Ectodermal cell (in vitro differentiated cells): ENCODE results near the gene CNN2.

Experiments used
- H3K27ac ChIP-seq: 2 replicates; pipeline ENCODE4 v1.7.0; 2013; ENCODE audit warnings: mild to moderate bottlenecking, low read depth, low read length; ENCODE audit not compliant: insufficient read depth, poor library complexity, severe bottlenecking
- H3K27me3 ChIP-seq: 2 replicates; pipeline ENCODE4 v1.7.0; 2013; ENCODE audit warnings: mild to moderate bottlenecking, low read length; ENCODE audit not compliant: insufficient read depth, control insufficient read depth, poor library complexity, severe bottlenecking
- H3K36me3 ChIP-seq: one replicate; pipeline ENCODE4 v1.7.0; 2013; ENCODE audit warnings: low read length; ENCODE audit not compliant: control insufficient read depth, insufficient read depth
- H3K4me1 ChIP-seq: one replicate; pipeline ENCODE4 v1.7.0; 2013; ENCODE audit warnings: low read length; ENCODE audit not compliant: control insufficient read depth, insufficient read depth
- H3K4me3 ChIP-seq: 2 replicates; pipeline ENCODE4 v1.7.0; 2013; ENCODE audit warnings: low read depth, low read length, control low read depth; ENCODE audit not compliant: insufficient read depth
- H3K9me3 ChIP-seq: 2 replicates; pipeline ENCODE4 v1.7.0; 2013; ENCODE audit warnings: mild to moderate bottlenecking, low read length, moderate library complexity; ENCODE audit not compliant: control insufficient read depth
- WGBS, 2 experiments: methylation state at CpG; one replicate each; pipeline ENCODE4 v1.1.7; 2013; ENCODE audit warnings: missing lambda C conversion rate in 2 of 2; 5-methylcytosine and 5-hydroxymethylcytosine counted together

CNN2 gene

GRCh38 chr19:1074544-1075283, 48.3 kb downstream of the CNN2 start:
- H3K27ac ChIP-seq, result no peak overlapping the region
- peaks cover 4% of the 10 kb centered on the region for H3K36me3 ChIP-seq
- WGBS, 2 experiments, result 96% methylated on average over 54 of the region's 54 CpGs
- no peak overlapping the region for H3K4me3 ChIP-seq
- no peaks in the 10 kb centered on the region for H3K9me3 ChIP-seq
- H3K4me1 ChIP-seq, result no peaks in the 10 kb centered on the region
- peaks cover 25% of the 10 kb centered on the region for H3K27me3 ChIP-seq

- H3K4me1 ChIP-seq, result no peaks in the 10 kb centered on the region
- no peaks in the 10 kb centered on the region for H3K9me3 ChIP-seq
- peaks cover 9% of the 10 kb centered on the region for H3K36me3 ChIP-seq
- 94 to 95% methylated on average over 4 of the region's 4 CpGs for WGBS, 2 experiments
- no peak overlapping the region for H3K27ac ChIP-seq
- no peak overlapping the region for H3K4me3 ChIP-seq
- peaks cover 12% of the 10 kb centered on the region for H3K27me3 ChIP-seq
Observed at GRCh38 chr19:1076046-1076386, 49.6 kb downstream of the CNN2 start.

GRCh38 chr19:1076951-1077350, 50.5 kb downstream of the CNN2 start:
- Histone ChIP-seq H3K4me1 (peaks cover 3% of the 10 kb centered on the region), H3K4me3 (no peak overlapping the region), H3K36me3 (peaks cover 9% of the 10 kb centered on the region), H3K9me3 (no peaks in the 10 kb centered on the region), H3K27me3 (peaks cover 2% of the 10 kb centered on the region), H3K27ac (no peak overlapping the region)
- WGBS, 2 experiments, result 91 to 95% methylated on average over 16 of the region's 16 CpGs

- Histone ChIP-seq H3K4me3 (no peak overlapping the region), H3K27me3 (no peaks in the 10 kb centered on the region), H3K4me1 (peaks cover 3% of the 10 kb centered on the region), H3K27ac (no peak overlapping the region), H3K9me3 (no peaks in the 10 kb centered on the region), H3K36me3 (peaks cover 9% of the 10 kb centered on the region)
- 93 to 94% methylated on average over 45 of the region's 45 CpGs for WGBS, 2 experiments
Observed at GRCh38 chr19:1079566-1080111, 53.2 kb downstream of the CNN2 start.

- peaks cover 3% of the 10 kb centered on the region for H3K4me1 ChIP-seq
- H3K4me3 ChIP-seq, result no peak overlapping the region
- peaks cover 8% of the 10 kb centered on the region for H3K36me3 ChIP-seq
- H3K9me3 ChIP-seq, result no peaks in the 10 kb centered on the region
- H3K27ac ChIP-seq, result no peak overlapping the region
- H3K27me3 ChIP-seq, result no peaks in the 10 kb centered on the region
- 96% methylated on average over 50 of the region's 50 CpGs for WGBS, 2 experiments
Observed at GRCh38 chr19:1080360-1081161, 54.2 kb downstream of the CNN2 start.

GRCh38 chr19:1081301-1082164, 55.1 kb downstream of the CNN2 start:
- no peak overlapping the region for H3K4me3 ChIP-seq
- no peaks in the 10 kb centered on the region for H3K27me3 ChIP-seq
- 87 to 88% methylated on average over 58 of the region's 58 CpGs for WGBS, 2 experiments
- H3K36me3 ChIP-seq, result peaks cover 8% of the 10 kb centered on the region
- no peaks in the 10 kb centered on the region for H3K9me3 ChIP-seq
- no peak overlapping the region for H3K27ac ChIP-seq
- peaks cover 3% of the 10 kb centered on the region for H3K4me1 ChIP-seq

GRCh38 chr19:1082165-1082927, 55.9 kb downstream of the CNN2 start:
- H3K27ac ChIP-seq, result no peak overlapping the region
- WGBS, 2 experiments, result 37 to 49% methylated on average over 51 of the region's 51 CpGs
- H3K4me3 ChIP-seq, result no peak overlapping the region
- no peaks in the 10 kb centered on the region for H3K9me3 ChIP-seq
- H3K27me3 ChIP-seq, result no peaks in the 10 kb centered on the region
- peaks cover 3% of the 10 kb centered on the region for H3K4me1 ChIP-seq
- peaks cover 8% of the 10 kb centered on the region for H3K36me3 ChIP-seq

GRCh38 chr19:1082928-1083816, 56.8 kb downstream of the CNN2 start:
- Histone ChIP-seq H3K27me3 (no peaks in the 10 kb centered on the region), H3K27ac (no peak overlapping the region), H3K9me3 (no peaks in the 10 kb centered on the region), H3K4me1 (peaks cover 3% of the 10 kb centered on the region), H3K36me3 (peaks cover 8% of the 10 kb centered on the region), H3K4me3 (no peak overlapping the region)
- 94% methylated on average over 59 of the region's 59 CpGs for WGBS, 2 experiments
